LNCaP clone FGC (cell line): ENCODE results near the gene AMOTL1.

Experiments used
- DNase-seq: peaks from one replicate; pipeline ENCODE4 v3.0.0-alpha.2; 2011; ENCODE audit warnings: low read depth
- H3K4me3 ChIP-seq: 2 replicates; pipeline ENCODE4 v1.5.1; 2011; ENCODE audit warnings: mild to moderate bottlenecking, low read depth, low read length, control low read depth
- CTCF ChIP-seq: IDR thresholded peaks from 2 replicates; pipeline ENCODE4 v1.5.1; 2012; ENCODE audit warnings: mild to moderate bottlenecking; ENCODE audit not compliant: control insufficient read depth, insufficient read depth; ENCODE audit errors: extremely low read depth

Gene AMOTL1

GRCh38 chr11:94728541-94728940 lies 39.6 kb upstream of the AMOTL1 start:
- DNase-seq = no peak
- no peak for TF ChIP-seq CTCF
- no peak overlapping the region for H3K4me3 ChIP-seq

DNA sequence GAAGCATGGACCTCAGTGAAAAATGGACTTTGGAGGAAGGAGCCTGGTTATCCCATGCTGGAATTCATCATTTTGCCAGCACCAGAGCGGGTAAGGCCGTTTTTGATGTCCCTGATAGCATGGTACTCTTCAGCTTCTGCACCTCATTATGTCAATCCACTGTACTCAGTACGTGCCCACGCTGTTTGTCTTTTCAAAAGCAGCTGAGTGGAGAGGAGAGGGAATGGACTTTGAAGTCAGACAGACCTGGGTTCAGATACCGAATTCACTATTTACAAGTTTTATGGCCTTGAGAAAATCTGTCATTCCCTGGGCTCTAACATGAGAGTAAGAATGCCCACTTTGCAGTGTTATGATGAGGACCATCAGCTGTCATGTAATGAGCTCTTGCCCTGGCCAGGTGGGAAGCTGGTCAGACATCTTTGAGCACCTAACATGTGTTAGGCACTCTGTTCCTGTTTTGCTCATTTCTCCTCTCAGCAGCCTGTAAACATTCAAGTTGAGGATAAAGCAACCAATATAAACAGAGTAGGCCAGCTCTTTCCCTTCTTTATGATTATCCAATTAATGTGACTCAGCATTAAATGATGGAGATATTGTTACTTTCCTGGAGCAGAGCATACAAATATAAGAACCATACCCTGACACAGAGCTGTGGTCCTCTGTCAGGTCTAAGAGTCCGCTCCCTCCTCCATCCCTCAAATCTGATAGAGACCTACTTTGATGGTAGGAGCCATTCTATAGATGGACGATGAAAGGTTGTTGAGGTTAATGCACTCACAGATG lies 39.0 kb upstream of the AMOTL1 start:
- no peak overlapping the region for H3K4me3 ChIP-seq
- no peak for DNase-seq
- no peak for TF ChIP-seq CTCF

- H3K4me3 ChIP-seq = no peak overlapping the region
- no peak for DNase-seq
- no peak for TF ChIP-seq CTCF
Measured at GRCh38 chr11:94730153-94730552, 38.0 kb upstream of the AMOTL1 start.

DNA sequence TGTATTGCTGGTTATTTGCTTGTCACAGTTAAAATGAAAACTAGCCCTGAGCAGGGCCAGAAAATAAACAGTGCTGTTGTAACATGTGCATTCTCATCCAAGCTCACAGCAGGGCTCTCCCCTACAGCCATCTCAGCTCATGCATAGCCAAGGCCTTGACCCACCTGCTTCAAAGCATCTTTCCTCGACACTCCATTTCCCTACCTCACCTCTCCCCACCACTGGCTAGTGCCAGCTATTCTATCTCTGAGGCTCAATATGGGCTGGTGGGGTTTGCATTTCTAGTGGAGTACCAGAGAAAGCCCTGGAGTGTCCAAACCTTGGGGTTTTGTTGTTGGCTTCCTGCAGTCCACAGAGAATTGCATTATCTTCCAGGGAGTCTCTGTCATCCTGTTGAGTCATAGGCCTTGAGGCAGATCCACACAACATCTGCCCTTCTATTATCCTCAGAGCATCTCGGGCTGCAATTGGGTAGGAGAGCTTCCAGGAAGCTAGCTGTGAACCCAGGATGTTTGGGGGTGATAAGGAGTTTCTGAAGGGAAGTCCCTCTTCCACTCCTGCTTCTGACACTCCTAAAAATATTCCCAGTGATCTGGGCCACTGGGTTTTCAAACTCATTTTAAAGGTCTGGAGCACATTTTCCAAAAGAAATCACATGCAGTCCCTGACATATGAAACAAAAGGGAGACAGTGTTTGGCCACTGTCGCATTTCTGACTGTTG lies 36.1 kb upstream of the AMOTL1 start:
- H3K4me3 ChIP-seq = no peak overlapping the region
- DNase-seq = no peak
- no peak for TF ChIP-seq CTCF

- DNase-seq = no peak
- no peak overlapping the region for H3K4me3 ChIP-seq
- TF ChIP-seq CTCF = no peak
Measured at GRCh38 chr11:94732617-94733281, 35.4 kb upstream of the AMOTL1 start.

DNA sequence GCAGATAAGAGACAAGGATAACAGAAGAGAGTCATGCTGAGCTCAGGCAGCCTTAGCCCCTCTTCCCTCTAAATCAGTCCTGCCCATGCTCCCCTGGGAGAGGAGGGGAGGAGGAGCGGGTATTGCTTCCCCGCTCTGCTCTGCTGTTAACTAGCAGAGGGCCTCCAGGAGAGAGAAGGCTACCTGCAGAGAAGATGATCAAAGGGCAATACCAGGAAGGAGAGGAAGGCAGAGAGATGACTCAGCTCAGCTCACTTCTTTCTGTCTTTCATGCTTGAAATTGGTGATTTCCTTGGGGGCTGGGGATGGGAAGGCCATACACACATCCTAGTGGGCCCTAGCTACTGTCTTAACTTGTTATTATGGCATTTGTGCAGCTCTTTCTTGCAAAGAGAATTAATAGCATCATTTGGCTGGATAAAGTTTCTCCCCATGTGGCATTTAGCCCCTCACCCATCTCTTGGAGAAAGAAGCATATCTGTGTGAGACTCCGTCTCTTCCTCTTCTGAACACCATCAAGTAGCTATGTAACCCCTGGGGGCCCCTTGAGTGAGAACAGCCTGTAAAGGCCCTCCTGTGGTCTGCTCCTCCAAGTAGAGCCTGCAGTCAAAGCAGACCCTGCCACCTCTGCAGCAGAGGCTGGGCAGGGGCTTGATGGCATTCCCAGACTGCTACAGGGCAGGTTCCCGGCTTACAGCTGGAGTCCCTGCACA lies 33.4 kb upstream of the AMOTL1 start:
- TF ChIP-seq CTCF = no peak
- DNase-seq = no peak
- H3K4me3 ChIP-seq = no peak overlapping the region
